GM13976 (cell line): ENCODE measurements around the gene GABRB2.

ENCODE experiments used
- DNase-seq: peaks from one replicate; pipeline ENCODE4 v3.0.0; 2012; ENCODE audit warnings: low spot score
- CTCF ChIP-seq: IDR thresholded peaks from 2 replicates; pipeline ENCODE4 v1.5.1; 2012; ENCODE audit warnings: borderline replicate concordance, mild to moderate bottlenecking; ENCODE audit not compliant: insufficient read depth; ENCODE audit errors: extremely low read depth, missing control alignments, control extremely low read depth
- in situ Hi-C: fragments of 300-500 bp; cut with MboI; formaldehyde crosslinking; loops from one replicate; pipeline ENCODE4 v1.12.0; 2022; ENCODE audit warnings: low sequenced_read_pairs, mixed read lengths, inconsistent platforms; ENCODE audit not compliant: unreplicated experiment

The GABRB2 gene

GRCh38 chr5:161549106-161549505 is 2.6 kb upstream of the GABRB2 start:
- in situ Hi-C loops = no loop called here
- DNase-seq = peak; percentile 3
- no peak for TF ChIP-seq CTCF

GRCh38 chr5:161548487-161549094 is 2.1 kb upstream of the GABRB2 start:
- no peak for TF ChIP-seq CTCF
- no peak for DNase-seq
- in situ Hi-C loops = no loop called here

- TF ChIP-seq CTCF = no peak
- peak; percentile 38 for DNase-seq
- in situ Hi-C loops = no loop called here
These were observed 1.4 kb upstream of the GABRB2 start for GRCh38 chr5:161547738-161548486.

GRCh38 chr5:161547406-161547737 is 847 bp upstream of the GABRB2 start:
- in situ Hi-C loops = no loop called here
- peak; percentile 36 for DNase-seq
- TF ChIP-seq CTCF = no peak

GRCh38 chr5:161546095-161546469 is 443 bp downstream of the GABRB2 start:
- in situ Hi-C loops = no loop called here
- no peak for DNase-seq
- no peak for TF ChIP-seq CTCF

- DNase-seq = peak; percentile 4
- TF ChIP-seq CTCF = no peak
- in situ Hi-C loops = no loop called here
These were observed 1.0 kb downstream of the GABRB2 start for GRCh38 chr5:161545344-161546094.
